ENCODE measurements around the gene ADAM33.

Gene ADAM33

GRCh38 chr20:3706774-3707507 lies 25.1 kb upstream of the ADAM33 start:
- H3K27ac ChIP-seq (ENCODE audit: low read depth, low read length) = no peak overlapping the region
- no peaks in the 10 kb centered on the region for H3K27me3 ChIP-seq (ENCODE audit: control insufficient read depth, insufficient read depth, low read length)
- H3K4me3 ChIP-seq (ENCODE audit: low read depth, low read length) = no peak overlapping the region
- no peaks in the 10 kb centered on the region for H3K9me3 ChIP-seq (ENCODE audit: control insufficient read depth, insufficient read depth, low read length)
- H3K36me3 ChIP-seq (ENCODE audit: control insufficient read depth, insufficient read depth, low read length) = no peaks in the 10 kb centered on the region
- no peaks in the 10 kb centered on the region for H3K4me1 ChIP-seq (ENCODE audit: control insufficient read depth, insufficient read depth, low read length)
- H3K9ac ChIP-seq (ENCODE audit: low read depth, low read length) = no peak overlapping the region

GRCh38 chr20:3705970-3706739 lies 24.3 kb upstream of the ADAM33 start:
- Histone ChIP-seq H3K9ac (ENCODE audit: low read depth, low read length) (no peak overlapping the region), H3K27ac (ENCODE audit: low read depth, low read length) (no peak overlapping the region), H3K36me3 (ENCODE audit: control insufficient read depth, insufficient read depth, low read length) (no peaks in the 10 kb centered on the region), H3K4me1 (ENCODE audit: control insufficient read depth, insufficient read depth, low read length) (no peaks in the 10 kb centered on the region), H3K27me3 (ENCODE audit: control insufficient read depth, insufficient read depth, low read length) (no peaks in the 10 kb centered on the region), H3K9me3 (ENCODE audit: control insufficient read depth, insufficient read depth, low read length) (no peaks in the 10 kb centered on the region), H3K4me3 (ENCODE audit: low read depth, low read length) (no peak overlapping the region)

GRCh38 chr20:3705491-3705969 lies 23.7 kb upstream of the ADAM33 start:
- Histone ChIP-seq H3K4me3 (ENCODE audit: low read depth, low read length) (no peak overlapping the region), H3K9me3 (ENCODE audit: control insufficient read depth, insufficient read depth, low read length) (no peaks in the 10 kb centered on the region), H3K9ac (ENCODE audit: low read depth, low read length) (no peak overlapping the region), H3K27me3 (ENCODE audit: control insufficient read depth, insufficient read depth, low read length) (no peaks in the 10 kb centered on the region), H3K27ac (ENCODE audit: low read depth, low read length) (no peak overlapping the region), H3K4me1 (ENCODE audit: control insufficient read depth, insufficient read depth, low read length) (no peaks in the 10 kb centered on the region), H3K36me3 (ENCODE audit: control insufficient read depth, insufficient read depth, low read length) (no peaks in the 10 kb centered on the region)

- H3K4me1 ChIP-seq (ENCODE audit: control insufficient read depth, insufficient read depth, low read length) = no peaks in the 10 kb centered on the region
- H3K4me3 ChIP-seq (ENCODE audit: low read depth, low read length) = no peak overlapping the region
- H3K27me3 ChIP-seq (ENCODE audit: control insufficient read depth, insufficient read depth, low read length) = no peaks in the 10 kb centered on the region
- no peak overlapping the region for H3K9ac ChIP-seq (ENCODE audit: low read depth, low read length)
- H3K9me3 ChIP-seq (ENCODE audit: control insufficient read depth, insufficient read depth, low read length) = no peaks in the 10 kb centered on the region
- H3K27ac ChIP-seq (ENCODE audit: low read depth, low read length) = no peak overlapping the region
- H3K36me3 ChIP-seq (ENCODE audit: control insufficient read depth, insufficient read depth, low read length) = no peaks in the 10 kb centered on the region
Observed at GRCh38 chr20:3704087-3704486, 22.3 kb upstream of the ADAM33 start.

- Histone ChIP-seq H3K9ac (ENCODE audit: low read depth, low read length) (no peak overlapping the region), H3K4me3 (ENCODE audit: low read depth, low read length) (no peak overlapping the region), H3K36me3 (ENCODE audit: control insufficient read depth, insufficient read depth, low read length) (no peaks in the 10 kb centered on the region), H3K27ac (ENCODE audit: low read depth, low read length) (no peak overlapping the region), H3K9me3 (ENCODE audit: control insufficient read depth, insufficient read depth, low read length) (no peaks in the 10 kb centered on the region), H3K4me1 (ENCODE audit: control insufficient read depth, insufficient read depth, low read length) (no peaks in the 10 kb centered on the region), H3K27me3 (ENCODE audit: control insufficient read depth, insufficient read depth, low read length) (no peaks in the 10 kb centered on the region)
Observed at GRCh38 chr20:3702611-3703391, 21.0 kb upstream of the ADAM33 start.

GRCh38 chr20:3701061-3701998 lies 19.5 kb upstream of the ADAM33 start:
- no peaks in the 10 kb centered on the region for H3K4me1 ChIP-seq (ENCODE audit: control insufficient read depth, insufficient read depth, low read length)
- H3K9ac ChIP-seq (ENCODE audit: low read depth, low read length) = no peak overlapping the region
- no peaks in the 10 kb centered on the region for H3K36me3 ChIP-seq (ENCODE audit: control insufficient read depth, insufficient read depth, low read length)
- H3K9me3 ChIP-seq (ENCODE audit: control insufficient read depth, insufficient read depth, low read length) = peaks cover 3% of the 10 kb centered on the region; the same call in 1 of the 2 replicates
- no peak overlapping the region for H3K4me3 ChIP-seq (ENCODE audit: low read depth, low read length)
- H3K27me3 ChIP-seq (ENCODE audit: control insufficient read depth, insufficient read depth, low read length) = no peaks in the 10 kb centered on the region
- H3K27ac ChIP-seq (ENCODE audit: low read depth, low read length) = no peak overlapping the region

- Histone ChIP-seq H3K4me1 (ENCODE audit: control insufficient read depth, insufficient read depth, low read length) (no peaks in the 10 kb centered on the region), H3K9me3 (ENCODE audit: control insufficient read depth, insufficient read depth, low read length) (peaks cover 4% of the 10 kb centered on the region; the same call in 1 of the 2 replicates), H3K36me3 (ENCODE audit: control insufficient read depth, insufficient read depth, low read length) (no peaks in the 10 kb centered on the region), H3K27me3 (ENCODE audit: control insufficient read depth, insufficient read depth, low read length) (no peaks in the 10 kb centered on the region), H3K27ac (ENCODE audit: low read depth, low read length) (no peak overlapping the region), H3K4me3 (ENCODE audit: low read depth, low read length) (no peak overlapping the region), H3K9ac (ENCODE audit: low read depth, low read length) (no peak overlapping the region)
Observed at GRCh38 chr20:3699037-3699436, 17.2 kb upstream of the ADAM33 start.

GRCh38 chr20:3698591-3699001 lies 16.8 kb upstream of the ADAM33 start:
- H3K36me3 ChIP-seq (ENCODE audit: control insufficient read depth, insufficient read depth, low read length) = no peaks in the 10 kb centered on the region

GRCh38 chr20:3697588-3698305 lies 15.9 kb upstream of the ADAM33 start:
- no peak overlapping the region for H3K9ac ChIP-seq (ENCODE audit: low read depth, low read length)
- H3K4me1 ChIP-seq (ENCODE audit: control insufficient read depth, insufficient read depth, low read length) = no peaks in the 10 kb centered on the region
- no peaks in the 10 kb centered on the region for H3K27me3 ChIP-seq (ENCODE audit: control insufficient read depth, insufficient read depth, low read length)
- H3K9me3 ChIP-seq (ENCODE audit: control insufficient read depth, insufficient read depth, low read length) = peaks cover 4% of the 10 kb centered on the region; the same call in 1 of the 2 replicates
- H3K36me3 ChIP-seq (ENCODE audit: control insufficient read depth, insufficient read depth, low read length) = no peaks in the 10 kb centered on the region
- H3K4me3 ChIP-seq (ENCODE audit: low read depth, low read length) = no peak overlapping the region
- H3K27ac ChIP-seq (ENCODE audit: low read depth, low read length) = no peak overlapping the region

More at GRCh38 chr20:3698591-3699001, 16.8 kb upstream of the ADAM33 start:
- Histone ChIP-seq H3K4me1 (ENCODE audit: control insufficient read depth, insufficient read depth, low read length) (no peaks in the 10 kb centered on the region), H3K27me3 (ENCODE audit: control insufficient read depth, insufficient read depth, low read length) (no peaks in the 10 kb centered on the region), H3K27ac (ENCODE audit: low read depth, low read length) (no peak overlapping the region), H3K4me3 (ENCODE audit: low read depth, low read length) (no peak overlapping the region), H3K9me3 (ENCODE audit: control insufficient read depth, insufficient read depth, low read length) (peaks cover 4% of the 10 kb centered on the region; the same call in 1 of the 2 replicates), H3K9ac (ENCODE audit: low read depth, low read length) (no peak overlapping the region)

Data from HUES48 (cell line).